Measurements from ENCODE around the gene FAM20C. TPM values are rescaled to one million over a fixed set of nuclear protein-coding genes. Genes with fewer than 3 reads are reported as not detected.

Gene FAM20C
- total RNA-seq, 1 experiment from 2014 or later = 34.0 TPM

DNA sequence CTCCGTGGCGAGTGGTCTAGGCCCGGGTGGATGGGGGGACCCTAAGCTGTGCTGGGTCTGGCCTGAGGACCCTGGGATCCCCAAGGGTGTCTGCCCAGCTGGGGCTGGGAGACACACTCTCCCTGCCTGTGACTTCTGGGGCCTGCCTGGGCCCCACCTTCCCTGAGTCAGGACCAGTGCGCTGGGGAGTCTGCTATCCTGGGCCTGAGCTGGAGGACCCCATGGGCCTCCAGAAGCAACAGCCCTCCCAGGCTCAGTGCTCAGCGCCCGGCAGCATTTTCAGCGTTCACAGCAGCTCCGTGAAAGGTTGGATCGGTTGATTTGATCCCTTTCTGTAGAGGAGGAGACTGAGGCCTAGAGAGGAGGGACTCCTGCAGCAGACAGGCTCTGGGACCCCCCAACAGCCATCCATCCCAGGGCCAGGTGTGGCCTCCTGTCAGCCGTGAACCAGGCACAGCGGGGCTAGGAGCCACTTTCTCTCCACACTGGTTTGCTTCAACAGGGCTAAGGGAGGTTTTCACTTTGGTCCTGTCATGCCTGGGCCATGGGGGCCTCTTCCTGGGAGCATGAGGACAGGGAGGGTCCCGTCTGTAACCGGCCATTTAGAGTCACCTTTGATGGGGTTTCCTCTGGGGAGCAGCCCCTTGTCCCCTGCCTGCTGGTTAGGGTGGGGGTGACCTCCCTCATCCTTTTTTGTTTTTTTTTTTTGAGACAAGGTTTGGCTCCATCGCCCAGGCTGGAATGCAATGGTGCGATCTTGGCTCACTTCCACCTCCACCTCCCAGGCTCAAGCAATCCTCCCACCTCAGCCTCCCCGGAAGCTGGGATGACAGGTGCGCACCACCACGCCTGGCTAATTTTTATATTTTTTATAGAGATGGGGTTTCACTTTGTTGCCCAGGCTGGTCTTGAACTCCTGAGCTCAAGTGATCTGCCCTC lies 110.0 kb downstream of the FAM20C start:
- H3K27me3 Mint-ChIP-seq (ENCODE audit: insufficient read depth, unreplicated experiment) = no peaks in the 10 kb centered on the region
- no peak for DNase-seq
- H3K9me3 ChIP-seq = no peaks in the 10 kb centered on the region
- no peaks in the 10 kb centered on the region for H3K27me3 ChIP-seq (replicated peaks; ENCODE audit: control insufficient read depth, insufficient read depth, low read length)
- H3K27ac Mint-ChIP-seq (ENCODE audit: unreplicated experiment) = no peak overlapping the region
- no TSS peak for BruUV-seq (replicated peaks)
- intact Hi-C loops (cut with micrococcal nuclease; ENCODE audit: unreplicated experiment) = no loop called here
- no peaks in the 10 kb centered on the region for H3K36me3 Mint-ChIP-seq (ENCODE audit: insufficient read depth, unreplicated experiment)
- POLR2A ChIA-PET = no interaction called here
- no peak overlapping the region for H3K4me3 ChIP-seq (ENCODE audit: low read depth, low read length)
- H3K9me3 Mint-ChIP-seq (ENCODE audit: unreplicated experiment) = peaks cover 11% of the 10 kb centered on the region
- no peaks in the 10 kb centered on the region for H3K36me3 ChIP-seq (ENCODE audit: control insufficient read depth, insufficient read depth, low read length)
- CTCF ChIA-PET = interaction anchor here (0.6 to 0.7 kb wide), 2 partner anchors 25 to 469 kb away, joined by 3 read pairs; no protein-coding TSS in a partner anchor
- TF ChIP-seq CTCF (IDR thresholded peaks at IDR 0.05; ENCODE audit: insufficient read depth in 1 of 2, low read depth in 1 of 2, low read length in 1 of 2, severe bottlenecking in 1 of 2, unreplicated experiment in 1 of 2) = no peak
- no peaks in the 10 kb centered on the region for H3K4me1 ChIP-seq
- H3K4me1 Mint-ChIP-seq (ENCODE audit: low read depth, unreplicated experiment) = peaks cover 6% of the 10 kb centered on the region
- no peak overlapping the region for H3K4me3 Mint-ChIP-seq (ENCODE audit: unreplicated experiment)

GRCh38 chr7:303425-303824 lies 111.1 kb downstream of the FAM20C start:
- no peak overlapping the region for H3K4me3 ChIP-seq (ENCODE audit: low read depth, low read length)
- H3K27ac Mint-ChIP-seq (ENCODE audit: unreplicated experiment) = no peak overlapping the region
- H3K27me3 Mint-ChIP-seq (ENCODE audit: insufficient read depth, unreplicated experiment) = no peaks in the 10 kb centered on the region

More at GRCh38 chr7:303425-303824, 111.1 kb downstream of the FAM20C start:
- Mint-ChIP-seq H3K4me3 (ENCODE audit: unreplicated experiment) (no peak overlapping the region), H3K4me1 (ENCODE audit: low read depth, unreplicated experiment) (peaks cover 6% of the 10 kb centered on the region), H3K36me3 (ENCODE audit: insufficient read depth, unreplicated experiment) (no peaks in the 10 kb centered on the region), H3K9me3 (ENCODE audit: unreplicated experiment) (peaks cover 21% of the 10 kb centered on the region)
- H3K36me3 ChIP-seq (ENCODE audit: control insufficient read depth, insufficient read depth, low read length) = no peaks in the 10 kb centered on the region
- H3K4me1 ChIP-seq = no peaks in the 10 kb centered on the region
- BruUV-seq (replicated peaks) = no TSS peak
- POLR2A ChIA-PET = interaction anchor here (0.5 kb wide), 1 partner anchor 15 kb away, joined by 4 read pairs; no protein-coding TSS in a partner anchor
- no peak for TF ChIP-seq CTCF (IDR thresholded peaks at IDR 0.05; ENCODE audit: insufficient read depth in 1 of 2, low read depth in 1 of 2, low read length in 1 of 2, severe bottlenecking in 1 of 2, unreplicated experiment in 1 of 2)
- H3K27me3 ChIP-seq (replicated peaks; ENCODE audit: control insufficient read depth, insufficient read depth, low read length) = no peaks in the 10 kb centered on the region
- DNase-seq = peak in 1 of 2 experiments; percentile 24
- intact Hi-C loops (cut with micrococcal nuclease; ENCODE audit: unreplicated experiment) = no loop called here
- CTCF ChIA-PET = no interaction called here
- peaks cover 7% of the 10 kb centered on the region; the same call in 1 of the 2 replicates for H3K9me3 ChIP-seq

Data from Caco-2 (cell line).